ENCODE data around the gene CARD14. TPM values are rescaled to one million over a fixed set of nuclear protein-coding genes. Genes with fewer than 3 reads are reported as not detected.
"Not testable (repeated sequence)": the region's sequence is repeated elsewhere in the genome, so short reads cannot be mapped to it uniquely, and the experiment has no call there.

Gene CARD14
- polyA plus RNA-seq, 1 donor (not counting 4 experiments of a cell fraction or from before 2014, with no cell fraction given), result 0.49 TPM

GRCh38 chr17:80198144-80198661 is 28.4 kb downstream of the CARD14 start:
- no peak overlapping the region for H3K9ac ChIP-seq (ENCODE audit: control insufficient read depth, extremely low read depth, insufficient read depth, low read length)
- H3K9me1 ChIP-seq (ENCODE audit: control insufficient read depth, extremely low read depth, insufficient read depth, low read length), result no peaks in the 10 kb centered on the region
- H3K27ac ChIP-seq (ENCODE audit: control insufficient read depth, insufficient read depth, low read length), result no peak overlapping the region
- H4K20me1 ChIP-seq (ENCODE audit: control insufficient read depth, extremely low read depth, insufficient read depth, low read length), result no peaks in the 10 kb centered on the region
- no peaks in the 10 kb centered on the region for H3K27me3 ChIP-seq (ENCODE audit: control insufficient read depth, extremely low read depth, insufficient read depth, low read length)
- no peak overlapping the region for H2AFZ ChIP-seq (ENCODE audit: control insufficient read depth, low read length)
- dilution Hi-C loops (cut with MboI; ENCODE audit: extremely low pct_ligation_motif_present, low sequenced_read_pairs), result no loop called here
- no peaks in the 10 kb centered on the region for H3K4me1 ChIP-seq (ENCODE audit: control insufficient read depth, extremely low read depth, insufficient read depth, low read length)
- TF ChIP-seq EZH2 (IDR thresholded peaks at IDR 0.05; ENCODE audit: low read length) (no peak), CTCF (optimal IDR thresholded peaks at IDR 0.05 in 1 of 3, IDR thresholded peaks at IDR 0.05 in 1 of 3, conservative IDR thresholded peaks at IDR 0.05 in 1 of 3; ENCODE audit: extremely low read depth in 1 of 3, insufficient read depth in 2 of 3, low read length in 3 of 3) (no peak)
- H3K36me3 ChIP-seq (ENCODE audit: control insufficient read depth in 2 of 2, extremely low read depth in 1 of 2, insufficient read depth in 2 of 2, low read length in 2 of 2), result no peaks in the 10 kb centered on the region
- FAIRE-seq, result no peak
- H3K4me2 ChIP-seq (ENCODE audit: control insufficient read depth, extremely low read depth, insufficient read depth, low read depth, low read length), result no peak overlapping the region
- H3K4me3 ChIP-seq (ENCODE audit: control insufficient read depth in 2 of 3, extremely low read depth in 1 of 3, insufficient read depth in 2 of 3, low read depth in 1 of 3, low read length in 3 of 3), result no peak overlapping the region
- DNase-seq (ENCODE audit: low read depth, low spot score), result no peak
- H3K9me3 ChIP-seq (ENCODE audit: control insufficient read depth, low read depth, low read length), result no peaks in the 10 kb centered on the region
- no peaks in the 10 kb centered on the region for H3K79me2 ChIP-seq (ENCODE audit: control insufficient read depth, insufficient read depth, low read length)

GRCh38 chr17:80199295-80199694 is 29.5 kb downstream of the CARD14 start:
- H3K9me1 ChIP-seq (ENCODE audit: control insufficient read depth, extremely low read depth, insufficient read depth, low read length); H3K4me1 ChIP-seq (ENCODE audit: control insufficient read depth, extremely low read depth, insufficient read depth, low read length); H3K9ac ChIP-seq (ENCODE audit: control insufficient read depth, extremely low read depth, insufficient read depth, low read length); H3K79me2 ChIP-seq (ENCODE audit: control insufficient read depth, insufficient read depth, low read length); H3K9me3 ChIP-seq (ENCODE audit: control insufficient read depth, low read depth, low read length); FAIRE-seq; dilution Hi-C loops (cut with MboI; ENCODE audit: extremely low pct_ligation_motif_present, low sequenced_read_pairs); H3K4me3 ChIP-seq (ENCODE audit: control insufficient read depth in 2 of 3, extremely low read depth in 1 of 3, insufficient read depth in 2 of 3, low read depth in 1 of 3, low read length in 3 of 3); H3K27ac ChIP-seq (ENCODE audit: control insufficient read depth, insufficient read depth, low read length); H3K27me3 ChIP-seq (ENCODE audit: control insufficient read depth, extremely low read depth, insufficient read depth, low read length); H3K4me2 ChIP-seq (ENCODE audit: control insufficient read depth, extremely low read depth, insufficient read depth, low read depth, low read length); H4K20me1 ChIP-seq (ENCODE audit: control insufficient read depth, extremely low read depth, insufficient read depth, low read length); H3K36me3 ChIP-seq (ENCODE audit: control insufficient read depth in 2 of 2, extremely low read depth in 1 of 2, insufficient read depth in 2 of 2, low read length in 2 of 2); H2AFZ ChIP-seq (ENCODE audit: control insufficient read depth, low read length); DNase-seq (ENCODE audit: low read depth, low spot score): not testable (repeated sequence)

- TF ChIP-seq CTCF (optimal IDR thresholded peaks at IDR 0.05 in 1 of 3, IDR thresholded peaks at IDR 0.05 in 1 of 3, conservative IDR thresholded peaks at IDR 0.05 in 1 of 3; ENCODE audit: extremely low read depth in 1 of 3, insufficient read depth in 2 of 3, low read length in 3 of 3) (no peak), EZH2 (IDR thresholded peaks at IDR 0.05; ENCODE audit: low read length) (no peak)
- H3K9me3 ChIP-seq (ENCODE audit: control insufficient read depth, low read depth, low read length), result no peaks in the 10 kb centered on the region
Observed at GRCh38 chr17:80201446-80201845, 31.6 kb downstream of the CARD14 start.

More at GRCh38 chr17:80201446-80201845, 31.6 kb downstream of the CARD14 start:
- Histone ChIP-seq H3K4me1 (ENCODE audit: control insufficient read depth, extremely low read depth, insufficient read depth, low read length) (no peaks in the 10 kb centered on the region), H3K79me2 (ENCODE audit: control insufficient read depth, insufficient read depth, low read length) (no peaks in the 10 kb centered on the region), H2AFZ (ENCODE audit: control insufficient read depth, low read length) (no peak overlapping the region), H3K9ac (ENCODE audit: control insufficient read depth, extremely low read depth, insufficient read depth, low read length) (no peak overlapping the region), H3K4me3 (ENCODE audit: control insufficient read depth in 2 of 3, extremely low read depth in 1 of 3, insufficient read depth in 2 of 3, low read depth in 1 of 3, low read length in 3 of 3) (no peak overlapping the region), H3K27me3 (ENCODE audit: control insufficient read depth, extremely low read depth, insufficient read depth, low read length) (no peaks in the 10 kb centered on the region), H4K20me1 (ENCODE audit: control insufficient read depth, extremely low read depth, insufficient read depth, low read length) (no peaks in the 10 kb centered on the region), H3K27ac (ENCODE audit: control insufficient read depth, insufficient read depth, low read length) (no peak overlapping the region), H3K36me3 (ENCODE audit: control insufficient read depth in 2 of 2, extremely low read depth in 1 of 2, insufficient read depth in 2 of 2, low read length in 2 of 2) (no peaks in the 10 kb centered on the region), H3K4me2 (ENCODE audit: control insufficient read depth, extremely low read depth, insufficient read depth, low read depth, low read length) (no peak overlapping the region), H3K9me1 (ENCODE audit: control insufficient read depth, extremely low read depth, insufficient read depth, low read length) (no peaks in the 10 kb centered on the region)
- FAIRE-seq (no peak), DNase-seq (ENCODE audit: low read depth, low spot score) (no peak)
- dilution Hi-C loops (cut with MboI; ENCODE audit: extremely low pct_ligation_motif_present, low sequenced_read_pairs), result no loop called here

Measured in keratinocyte (primary cell).